Measurements from ENCODE around the gene SELENOT.
"Not testable (repeated sequence)": the region's sequence is repeated elsewhere in the genome, so short reads cannot be mapped to it uniquely, and the experiment has no call there.

Gene SELENOT, protein sequence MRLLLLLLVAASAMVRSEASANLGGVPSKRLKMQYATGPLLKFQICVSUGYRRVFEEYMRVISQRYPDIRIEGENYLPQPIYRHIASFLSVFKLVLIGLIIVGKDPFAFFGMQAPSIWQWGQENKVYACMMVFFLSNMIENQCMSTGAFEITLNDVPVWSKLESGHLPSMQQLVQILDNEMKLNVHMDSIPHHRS

DNA sequence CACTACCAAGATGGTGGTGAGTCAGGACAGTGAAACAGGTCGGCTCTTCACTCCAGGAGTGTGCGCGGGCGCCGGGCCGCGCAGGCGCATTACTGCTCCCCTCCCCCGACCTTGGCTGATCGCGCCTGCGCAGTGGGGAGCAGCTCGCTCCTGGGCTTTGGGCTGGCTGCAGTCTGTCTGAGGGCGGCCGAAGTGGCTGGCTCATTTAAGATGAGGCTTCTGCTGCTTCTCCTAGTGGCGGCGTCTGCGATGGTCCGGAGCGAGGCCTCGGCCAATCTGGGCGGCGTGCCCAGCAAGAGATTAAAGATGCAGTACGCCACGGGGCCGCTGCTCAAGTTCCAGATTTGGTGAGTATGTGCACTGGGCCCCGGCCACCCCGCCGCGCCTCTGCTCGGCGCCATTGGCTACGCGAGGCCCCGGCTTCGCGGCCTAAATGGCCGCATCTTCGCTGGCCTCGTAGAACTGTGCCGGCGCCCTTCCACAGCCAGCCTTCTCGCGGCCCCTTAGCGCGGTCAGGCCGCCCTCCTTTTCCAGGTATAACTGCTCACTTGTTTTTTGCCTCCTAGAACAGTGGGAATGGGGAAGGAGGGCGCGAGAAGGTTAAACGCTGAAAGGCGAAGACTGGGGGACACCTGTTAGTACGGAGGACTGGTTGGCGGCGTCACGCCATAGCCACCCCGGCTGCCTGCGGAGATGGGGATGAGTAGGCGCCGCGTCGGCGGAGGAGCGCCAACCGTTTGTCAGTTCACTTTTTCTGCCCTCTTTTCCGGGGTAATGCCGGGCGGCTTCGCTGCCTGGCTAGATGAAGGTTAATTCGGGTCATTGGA, at the start of gene SELENOT:
SELENOT (plus strand) TSS at position 169 of the 827 bp plus-strand sequence; CDS start at position 211, 42 bp downstream.
- DNase-seq (ENCODE audit: low read depth): peak; percentile 94

DNA sequence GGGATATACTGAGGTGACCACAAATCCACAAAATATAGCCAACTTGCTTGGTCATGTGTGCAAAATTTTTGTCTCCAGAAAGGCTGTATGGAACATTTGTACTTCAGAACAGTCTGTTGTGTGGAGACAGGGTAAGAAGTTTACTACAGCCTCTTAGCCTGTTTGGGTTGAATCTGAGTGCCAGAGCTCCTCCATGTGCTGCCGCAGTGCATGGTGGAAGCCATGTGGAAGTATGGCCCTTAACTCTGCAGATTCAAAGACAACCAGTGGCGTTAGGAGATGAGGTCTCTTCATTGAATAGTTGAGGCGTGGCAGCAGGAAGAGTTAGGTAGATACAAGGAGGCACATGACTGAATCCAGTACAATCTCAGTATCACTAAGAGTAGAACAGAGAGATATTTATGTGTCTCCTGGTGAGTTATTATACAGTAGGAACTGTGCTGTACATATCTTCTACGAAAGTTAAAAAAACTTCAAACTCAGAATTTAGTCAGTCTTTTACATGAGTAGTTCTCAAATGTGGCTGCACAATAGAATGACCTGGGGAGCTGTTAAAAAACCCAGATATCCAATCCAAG, 47.2 kb upstream of the SELENOT start:
- DNase-seq (ENCODE audit: low read depth): no peak

DNA sequence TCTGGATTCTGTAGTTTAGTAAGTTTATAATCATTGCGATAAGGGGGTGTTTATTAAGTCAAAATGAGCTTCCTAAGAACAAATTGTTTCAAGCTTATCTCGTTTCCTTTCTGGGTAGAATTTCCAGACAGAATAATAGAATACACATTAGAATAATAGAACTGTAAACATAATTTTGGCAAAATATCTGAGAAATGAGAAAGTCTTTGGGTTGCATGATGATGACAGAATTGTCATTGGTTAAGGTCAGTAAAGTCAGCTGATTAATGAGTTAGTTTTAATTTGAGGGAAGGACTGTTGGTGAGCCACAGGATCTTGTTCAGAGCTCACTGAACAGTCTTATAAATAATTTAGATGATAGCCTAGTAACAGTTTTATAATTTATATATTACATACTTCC, 46.3 kb upstream of the SELENOT start:
- DNase-seq (ENCODE audit: low read depth): no peak

DNA sequence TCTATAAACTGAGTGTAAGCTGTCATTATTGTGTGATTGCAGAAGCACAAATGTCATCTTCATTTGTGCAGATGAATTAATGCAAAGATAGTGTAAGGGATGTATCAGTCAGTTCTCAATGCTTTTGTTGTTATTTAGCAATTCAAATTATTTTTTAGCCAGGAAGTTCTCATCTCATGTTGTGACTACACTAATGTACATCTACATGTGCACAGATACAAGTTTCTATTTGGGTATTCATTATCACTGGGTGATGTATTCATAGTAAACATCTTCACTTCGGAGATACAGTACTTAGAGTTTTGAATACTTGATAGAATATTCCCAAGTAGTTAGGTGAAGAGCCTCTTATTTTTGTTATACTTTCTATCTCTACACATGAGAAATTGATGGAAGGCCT, 45.4 kb upstream of the SELENOT start:
- DNase-seq (ENCODE audit: low read depth): no peak

DNA sequence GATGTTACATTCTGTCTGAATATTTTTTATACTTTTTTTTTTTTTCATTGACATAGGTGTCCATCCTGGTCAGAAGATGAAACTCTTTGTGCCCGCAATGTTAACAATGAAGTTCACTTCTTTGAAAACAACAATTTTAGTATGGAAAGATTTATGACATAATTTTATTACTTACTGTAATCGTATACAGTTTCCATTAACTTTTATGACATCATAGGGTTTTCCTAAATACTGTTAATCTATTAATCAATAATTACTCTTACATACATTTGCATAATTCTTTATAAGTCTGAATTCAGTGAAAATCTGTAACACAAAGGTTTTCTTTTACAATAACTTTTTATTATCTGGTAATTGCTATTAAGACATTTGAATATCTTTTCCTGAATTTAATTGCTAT, 38.9 kb upstream of the SELENOT start:
- no peak for DNase-seq (ENCODE audit: low read depth)

DNA sequence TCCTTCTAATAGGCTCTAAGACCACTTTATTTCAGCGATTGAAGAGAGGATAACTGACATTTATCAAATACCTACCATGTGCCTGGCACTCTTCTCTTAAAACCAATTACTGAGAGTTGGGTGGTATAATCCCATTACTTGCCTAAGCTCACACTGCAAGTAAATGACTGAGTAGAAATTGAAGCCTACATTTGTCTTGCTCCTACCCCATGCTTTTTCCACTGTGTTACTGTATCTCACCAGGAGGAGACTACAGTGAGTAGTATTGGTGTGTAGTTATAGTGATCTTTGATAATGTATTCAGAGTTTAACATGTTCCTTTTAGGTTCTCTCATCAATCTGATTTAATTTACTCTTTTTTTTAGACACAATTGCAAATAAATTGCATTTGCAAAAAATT, 35.8 kb upstream of the SELENOT start:
- no peak for DNase-seq (ENCODE audit: low read depth)

DNA sequence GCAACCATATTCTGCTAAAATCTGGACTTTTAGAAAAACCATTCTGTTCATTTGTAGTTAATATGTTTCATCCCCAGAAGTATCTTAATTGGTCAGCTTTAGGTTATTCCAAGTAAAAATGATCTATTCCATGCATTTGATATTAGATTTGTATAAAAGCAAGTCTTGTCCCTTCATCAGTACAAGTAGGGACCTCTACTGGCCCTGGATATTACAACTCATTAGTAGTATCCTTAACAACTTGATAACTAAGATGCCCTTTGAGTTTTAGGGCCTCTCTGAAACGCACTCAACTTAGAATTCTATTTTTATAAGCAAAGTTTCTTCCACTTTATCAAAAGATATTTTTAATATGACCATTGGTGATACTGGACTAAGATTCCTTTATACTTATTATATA, 25.3 kb upstream of the SELENOT start:
- DNase-seq (ENCODE audit: low read depth): no peak

DNA sequence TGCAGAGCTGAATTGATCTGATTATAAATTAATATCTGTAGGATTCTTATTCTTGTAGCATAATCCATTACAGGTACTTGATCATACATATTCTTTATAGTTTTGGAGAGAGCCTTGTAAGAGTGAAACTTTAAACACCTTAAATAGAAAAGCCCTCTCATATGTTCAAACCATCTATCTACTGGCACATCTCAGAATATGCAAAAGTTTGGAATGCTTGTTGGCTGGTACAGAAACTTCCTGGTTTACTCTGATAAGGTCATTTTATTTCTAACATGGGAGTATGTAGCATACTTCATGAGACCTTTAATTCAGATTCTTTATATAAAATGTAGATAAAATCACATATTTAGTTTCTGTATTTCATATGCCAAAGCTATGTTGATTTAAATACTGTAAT, 21.9 kb upstream of the SELENOT start:
- no peak for DNase-seq (ENCODE audit: low read depth)

DNA sequence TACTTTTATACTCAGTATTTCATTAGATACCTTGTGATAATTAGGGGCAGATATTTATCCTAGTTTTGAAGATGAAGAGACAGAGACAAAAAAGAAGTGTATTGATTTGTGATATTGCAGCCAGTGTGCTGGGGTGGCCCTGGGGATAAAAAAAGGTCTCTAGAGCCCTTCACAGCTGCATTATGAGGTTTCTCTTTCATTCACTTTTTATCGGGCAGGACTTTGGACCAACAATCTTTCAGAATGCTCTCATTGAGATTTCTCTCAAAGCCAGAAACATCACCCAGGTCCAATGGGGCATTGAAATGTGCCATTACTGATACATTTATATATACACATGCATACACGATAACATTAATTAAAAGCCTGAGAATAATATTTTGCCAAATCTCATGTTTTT, 20.5 kb upstream of the SELENOT start:
- no peak for DNase-seq (ENCODE audit: low read depth)

DNA sequence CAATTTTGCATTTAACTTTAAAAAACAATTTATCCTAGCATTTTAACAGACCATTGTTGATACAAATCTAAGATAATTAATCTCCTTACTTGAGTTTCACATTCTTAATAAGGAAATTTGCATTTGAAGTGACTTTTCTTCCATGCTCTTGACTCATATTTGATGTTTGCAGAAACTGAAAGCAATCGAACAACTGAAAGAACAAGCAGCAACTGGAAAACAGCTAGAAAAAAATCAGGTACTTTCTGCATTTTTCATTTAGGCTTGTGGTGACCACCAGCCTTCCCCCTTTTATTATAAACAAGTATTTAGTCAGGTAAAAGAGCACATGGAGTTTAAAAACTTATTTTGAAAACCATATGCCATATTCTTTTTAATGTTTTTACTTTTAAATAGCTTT, 20.1 kb upstream of the SELENOT start:
- DNase-seq (ENCODE audit: low read depth): no peak

DNA sequence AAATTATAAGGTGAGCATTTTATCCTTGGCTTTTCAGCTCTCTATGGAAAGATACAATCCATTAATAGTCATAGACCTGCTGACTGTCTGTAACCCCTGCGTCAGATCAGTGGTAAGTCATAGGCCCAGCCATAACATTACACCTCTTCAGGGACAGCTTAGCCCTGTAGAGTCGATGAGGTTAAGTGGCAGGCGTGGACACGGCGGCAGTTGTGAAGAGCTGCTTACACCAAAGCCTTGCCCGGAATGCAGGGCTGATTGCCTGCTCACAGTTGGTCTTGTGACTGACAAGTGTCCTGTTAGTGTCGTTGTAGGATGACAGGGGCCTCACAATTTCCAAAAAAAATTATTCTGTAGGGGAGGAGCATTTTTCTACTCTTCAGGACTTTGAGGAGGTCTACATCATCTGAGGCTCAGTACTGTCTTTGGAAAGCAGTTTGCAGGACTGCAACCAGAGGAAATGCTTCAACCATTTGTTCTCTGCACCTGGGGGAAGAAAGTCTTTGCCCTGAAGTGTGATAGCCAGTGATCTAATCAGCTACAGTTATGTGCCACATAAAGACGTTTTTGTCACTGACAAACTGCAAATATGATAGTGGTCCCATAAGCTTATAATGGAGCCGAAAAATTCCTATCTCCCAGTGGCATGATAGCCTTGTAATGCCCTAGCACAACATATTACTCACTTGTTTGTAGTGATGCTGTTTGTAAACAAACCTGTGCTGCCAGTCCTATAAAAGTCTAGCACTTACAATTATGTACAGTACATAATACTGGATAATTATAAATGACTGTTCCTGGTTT, 14.9 kb upstream of the SELENOT start:
- no peak for DNase-seq (ENCODE audit: low read depth)

DNA sequence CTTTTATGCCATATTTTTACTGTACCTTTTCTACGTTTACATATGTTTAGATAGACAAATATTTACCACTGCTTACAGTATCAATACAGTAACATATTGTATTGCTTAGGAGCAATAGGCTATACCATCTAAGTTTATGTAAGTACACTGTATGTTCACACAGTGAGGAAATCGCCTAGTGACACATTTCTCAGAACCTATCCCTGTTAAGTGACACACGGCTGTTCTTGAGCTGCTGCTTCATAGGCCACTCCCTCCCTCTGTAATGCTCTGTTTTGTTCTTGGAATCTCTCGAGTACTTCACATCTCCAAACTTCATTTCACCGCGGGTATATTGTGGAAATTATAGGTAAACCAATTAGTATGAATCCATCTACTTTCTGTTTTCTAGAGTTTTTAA, 13.4 kb upstream of the SELENOT start:
- no peak for DNase-seq (ENCODE audit: low read depth)

DNA sequence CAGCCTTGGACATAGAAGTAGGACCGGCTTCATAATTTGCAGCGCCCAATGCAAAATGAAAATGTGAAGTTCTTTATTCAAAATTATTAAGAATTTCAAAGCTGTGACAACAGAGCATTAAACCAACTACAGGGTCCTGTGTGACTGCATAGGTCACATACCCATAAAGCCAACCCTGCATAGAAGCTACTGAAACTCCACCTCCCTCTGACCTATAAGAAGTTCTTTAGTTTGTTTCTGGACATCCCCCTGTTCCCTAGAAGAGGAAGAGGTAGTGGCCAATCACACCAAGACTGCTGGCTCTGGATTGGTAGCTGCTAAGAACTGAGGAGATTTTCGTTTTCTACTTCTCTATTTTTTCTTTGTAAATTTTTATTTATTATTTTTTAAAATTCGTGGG, 9.0 kb upstream of the SELENOT start:
- DNase-seq (ENCODE audit: low read depth): no peak

DNA sequence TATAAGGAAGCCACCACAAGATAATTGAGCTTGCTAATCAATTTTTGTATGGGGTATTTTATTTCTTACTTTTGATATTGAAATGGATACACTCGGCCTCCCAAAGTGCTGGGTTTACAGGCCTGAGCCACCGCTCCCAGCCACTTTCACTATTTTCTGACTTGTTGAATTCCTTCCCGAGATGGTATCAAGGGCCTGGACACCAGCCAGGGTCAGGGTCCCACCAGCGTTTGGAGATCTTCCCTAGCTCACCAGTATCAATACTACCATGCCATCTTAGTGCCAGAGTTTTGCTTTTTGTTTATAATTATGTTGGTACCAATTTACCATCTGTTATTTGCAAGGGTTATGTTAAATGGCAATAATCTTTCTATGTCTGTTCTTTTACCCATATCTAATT, 5.5 kb upstream of the SELENOT start:
- DNase-seq (ENCODE audit: low read depth): no peak

DNA sequence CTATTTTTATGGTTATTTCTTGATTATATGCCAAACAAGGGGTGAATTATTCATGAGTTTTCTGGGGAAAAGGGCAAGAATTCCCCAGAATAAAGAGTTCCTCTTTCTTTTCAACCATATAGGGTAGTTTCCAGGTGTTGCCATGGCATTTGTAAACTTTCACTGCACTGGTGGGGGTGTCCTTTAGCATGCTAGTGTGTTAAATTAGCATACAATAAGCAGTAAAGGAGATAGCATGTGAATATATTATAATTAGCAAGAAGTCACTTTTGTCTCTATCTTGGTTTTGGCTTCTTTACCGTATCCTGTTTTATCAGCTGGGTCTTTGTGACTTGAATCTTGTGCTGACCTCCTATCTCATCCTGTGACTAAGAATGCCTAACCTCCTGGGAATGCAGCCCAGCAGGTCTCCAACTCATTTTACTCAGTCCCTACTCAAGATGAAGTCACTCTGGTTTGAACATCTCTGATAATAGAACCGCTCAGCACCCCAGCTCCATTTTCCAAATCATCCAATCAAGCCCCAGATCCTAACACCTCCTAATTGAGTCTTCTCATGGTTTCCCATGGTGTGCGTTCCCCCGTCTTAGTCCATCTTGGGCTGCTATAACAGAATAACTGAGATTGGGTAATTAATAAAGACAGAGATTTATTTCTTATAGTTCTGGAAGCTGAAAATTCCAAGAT, 3.4 kb upstream of the SELENOT start:
- no peak for DNase-seq (ENCODE audit: low read depth)

DNA sequence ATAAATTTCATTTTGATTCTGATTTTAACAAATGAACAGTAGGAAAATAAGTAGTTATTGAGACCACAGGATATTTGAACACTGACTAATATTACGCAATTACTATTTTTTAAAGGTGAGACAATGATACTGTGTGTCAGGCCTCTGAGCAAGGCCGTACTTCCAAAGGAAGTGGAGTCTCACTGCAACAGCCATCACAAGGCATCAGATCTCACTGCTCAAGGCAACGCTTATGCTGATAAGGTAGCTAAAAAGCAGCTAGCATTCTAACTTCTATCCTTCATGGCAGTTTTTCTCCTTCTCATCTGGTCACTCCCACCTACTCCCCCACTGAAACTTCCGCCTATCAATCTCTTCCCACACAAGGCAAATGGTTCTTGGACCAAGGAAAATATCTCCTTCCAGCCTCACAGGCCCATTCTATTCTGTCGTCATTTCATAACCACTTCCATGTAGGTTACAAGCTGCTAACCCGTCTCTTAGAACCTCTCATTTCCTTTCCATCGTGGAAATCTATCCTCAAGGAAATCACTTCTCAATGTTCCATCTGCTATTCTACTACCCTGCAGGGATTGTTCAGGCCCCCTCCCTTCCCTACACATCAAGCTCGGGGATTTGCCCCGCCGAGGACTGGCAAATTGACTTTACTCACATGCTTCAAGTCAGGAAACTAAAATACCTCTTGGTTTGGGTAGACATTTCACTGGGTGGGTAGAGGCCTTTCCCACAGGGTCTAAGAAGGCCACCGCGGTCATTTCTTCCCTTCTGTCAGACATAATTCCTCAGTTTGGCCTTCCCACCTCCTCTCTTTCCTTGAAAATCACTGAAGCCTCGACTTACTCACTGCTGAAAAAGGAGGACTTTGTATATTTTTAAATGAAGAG, 2.2 kb upstream of the SELENOT start:
- not testable (repeated sequence) for DNase-seq (ENCODE audit: low read depth)

DNA sequence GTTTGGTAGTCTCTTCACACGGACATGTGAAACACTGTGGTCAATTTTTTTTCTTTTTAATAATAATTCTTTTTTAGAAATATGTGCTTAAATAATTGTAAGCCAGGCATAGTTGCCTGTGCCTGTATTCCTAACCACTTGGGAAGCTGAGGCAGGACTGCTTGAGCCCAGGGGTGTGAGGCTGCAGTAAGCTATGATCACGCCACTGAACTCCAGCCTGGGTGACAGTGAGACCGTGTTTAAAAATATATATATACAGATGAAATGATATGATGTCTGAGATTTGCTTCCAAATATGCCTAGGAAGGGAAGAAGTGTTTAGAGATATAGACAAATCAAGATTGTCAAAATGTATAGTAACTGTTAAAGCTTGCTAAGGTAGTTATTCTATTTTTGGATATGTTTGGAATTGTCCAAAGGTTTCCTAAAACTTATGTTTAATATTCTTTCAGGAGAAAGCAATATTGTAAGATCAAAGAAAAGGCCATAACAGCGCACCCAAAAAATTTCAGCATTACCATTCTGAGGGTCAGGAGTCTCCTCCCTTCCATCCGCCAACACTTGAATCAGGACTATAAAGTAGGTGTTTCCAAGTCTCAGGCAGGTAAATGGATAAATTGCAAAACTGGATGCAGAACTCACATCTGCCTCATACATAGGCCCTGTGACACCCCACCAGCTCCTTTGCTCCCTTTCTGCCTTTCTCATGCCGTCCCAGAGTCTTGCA, 532 bp upstream of the SELENOT start:
- no peak for DNase-seq (ENCODE audit: low read depth)

DNA sequence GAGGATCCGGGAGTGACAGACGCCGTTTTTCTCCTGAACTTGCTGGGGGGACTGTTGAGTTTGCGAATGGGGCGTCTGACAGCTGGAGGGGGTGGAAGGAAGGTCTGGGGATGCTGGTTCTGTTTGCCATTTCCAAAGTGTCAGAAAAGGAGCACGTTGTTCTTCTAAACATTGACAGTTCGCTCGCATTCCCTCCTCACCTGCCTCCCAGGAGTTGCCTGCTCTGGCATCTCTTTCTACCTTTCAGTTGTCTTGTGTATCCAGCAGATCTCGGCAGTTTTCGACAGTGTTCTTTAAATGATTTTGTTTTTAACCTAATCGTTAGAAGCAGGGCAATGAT, 829 bp downstream of the SELENOT start:
- DNase-seq (ENCODE audit: low read depth): no peak

DNA sequence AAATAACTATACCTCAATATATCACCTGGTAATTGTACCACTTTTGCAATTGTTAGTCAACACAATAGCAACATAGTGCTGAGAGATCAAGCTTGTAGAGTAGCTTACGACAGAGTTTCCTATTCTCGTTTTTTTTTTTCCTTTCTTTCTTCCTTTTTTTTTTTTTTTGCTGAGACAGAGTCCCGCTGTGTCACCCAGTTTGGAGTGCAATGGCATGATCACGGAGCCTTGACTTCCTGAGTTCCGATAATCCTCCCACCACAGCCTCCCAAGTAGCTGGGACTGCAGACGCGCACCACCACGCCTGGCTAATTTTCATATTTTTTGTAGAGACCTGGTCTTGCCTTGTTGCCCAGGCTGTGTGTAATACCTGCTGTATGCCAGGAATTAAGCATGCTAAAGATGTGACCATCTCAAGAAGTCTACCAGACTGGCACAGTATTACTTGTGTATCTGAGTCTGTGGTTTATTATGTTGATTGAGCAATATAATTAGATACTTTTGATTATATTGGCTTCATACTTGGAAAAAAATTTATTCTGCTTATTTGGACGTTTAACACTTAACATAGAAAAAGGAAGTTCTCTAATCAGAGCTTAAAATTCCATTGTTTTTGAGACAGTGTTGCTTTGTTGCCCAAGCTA, 3.0 kb downstream of the SELENOT start:
- no peak for DNase-seq (ENCODE audit: low read depth)
